ENCODE data around the gene INHBE. TPM values are rescaled to one million over a fixed set of nuclear protein-coding genes. Genes with fewer than 3 reads are reported as not detected.

Gene INHBE
- total and polyA plus RNA-seq, 2 of the 8 experiments (the other 6 are each of a cell fraction or from before 2014, with no cell fraction given): 10.2 to 18.8 TPM

DNA sequence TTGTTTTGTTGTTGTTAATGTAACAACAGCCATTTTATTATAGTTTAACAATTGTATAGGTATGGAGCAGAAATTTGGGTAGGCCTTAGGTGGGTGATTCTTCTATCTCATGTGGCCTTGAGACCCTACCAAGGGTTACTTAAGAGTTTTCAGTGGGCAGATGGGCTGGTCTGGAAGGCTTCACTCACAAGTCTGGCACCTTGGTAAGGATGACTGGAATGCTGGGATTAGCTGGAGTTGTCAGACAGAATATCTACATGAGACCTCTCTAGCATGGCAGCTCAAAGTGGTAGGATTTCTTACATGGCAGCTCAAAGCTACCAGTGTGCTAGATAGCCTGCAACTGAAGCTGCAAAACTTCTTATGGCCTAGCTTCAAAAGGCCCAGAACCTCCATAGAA lies 30.6 kb downstream of the INHBE start:
- H2BK15ac ChIP-seq (ENCODE audit: low read length): no peak overlapping the region
- H3K9ac ChIP-seq (replicated peaks in 1 of 4; ENCODE audit: extremely low read depth in 1 of 4, low read depth in 3 of 4, low read length in 3 of 4): no peak overlapping the region
- no peaks in the 10 kb centered on the region for H3K9me3 ChIP-seq (ENCODE audit: insufficient read depth in 2 of 2, low read depth in 1 of 2, low read length in 1 of 2)
- H3K18ac ChIP-seq (ENCODE audit: extremely low read depth, low read length): no peak overlapping the region
- no peak overlapping the region for H3K4me3 ChIP-seq (ENCODE audit: extremely low read depth in 1 of 4, insufficient read depth in 2 of 4, low read depth in 3 of 4, low read length in 4 of 4)
- no peak overlapping the region for H4K8ac ChIP-seq (ENCODE audit: extremely low read depth, insufficient read depth, low read length)
- peaks cover 8% of the 10 kb centered on the region; the same call in 1 of the 2 replicates for H3K79me1 ChIP-seq (ENCODE audit: low read depth, low read length)
- no peak overlapping the region for H3K27ac ChIP-seq (ENCODE audit: low read depth, low read length)
- CTCF ChIA-PET (ENCODE audit: partially characterized antibody): interaction anchor here (0.7 to 25.1 kb wide), 5 partner anchors 10 to 260 kb away, joined by 3 to 441 read pairs (median 4); partner anchors contain the start of genes GLI1 and INHBE
- no peak overlapping the region for H3K56ac ChIP-seq (replicated peaks; ENCODE audit: insufficient read length, low read depth, low read length)
- no peak overlapping the region for H4K5ac ChIP-seq (ENCODE audit: insufficient read length, low read depth, low read length)
- no peak overlapping the region for H2AFZ ChIP-seq (ENCODE audit: low read length)
- H3K23me2 ChIP-seq (ENCODE audit: low read depth, low read length): peaks cover 5% of the 10 kb centered on the region; the same call in 1 of the 2 replicates
- H4K20me1 ChIP-seq (replicated peaks in 1 of 2; ENCODE audit: control insufficient read depth in 1 of 2, insufficient read depth in 2 of 2, low read length in 2 of 2): no peaks in the 10 kb centered on the region
- peaks cover 14 to 25% of the 10 kb centered on the region in 2 experiments for H3K79me2 ChIP-seq (ENCODE audit: control insufficient read depth in 1 of 2, insufficient read depth in 2 of 2, low read length in 2 of 2)
- POLR2A ChIA-PET (ENCODE audit: partially characterized antibody): no interaction called here
- H3K27me3 ChIP-seq (replicated peaks in 1 of 4; ENCODE audit: control insufficient read depth in 3 of 4, extremely low read depth in 1 of 4, insufficient read depth in 3 of 4, low read length in 3 of 4): no peaks in the 10 kb centered on the region
- no peak for FAIRE-seq
- no peak overlapping the region for H2BK20ac ChIP-seq (ENCODE audit: low read length)
- no peak overlapping the region for H4K91ac ChIP-seq (replicated peaks; ENCODE audit: insufficient read length, low read length)
- no peak overlapping the region for H2BK12ac ChIP-seq (ENCODE audit: low read depth, low read length)
- H2AK5ac ChIP-seq (ENCODE audit: low read depth, low read length): no peak overlapping the region
- peaks cover 0 to 7% (median 2%) of the 10 kb centered on the region in 4 experiments; a peak in 6 of 7 replicates for H3K4me1 ChIP-seq (replicated peaks in 1 of 4; ENCODE audit: control insufficient read depth in 3 of 4, insufficient read depth in 4 of 4, low read length in 3 of 4)
- no peak overlapping the region for H2BK5ac ChIP-seq (ENCODE audit: low read depth, low read length)
- no peak overlapping the region for H3K14ac ChIP-seq (ENCODE audit: insufficient read length)
- no peak for TF ChIP-seq POLR2A (IDR thresholded peaks at IDR 0.05; ENCODE audit: control extremely low read depth in 1 of 2, low read depth in 2 of 2, low read length in 2 of 2)
- TF ChIP-seq FOSL1 (IDR thresholded peaks at IDR 0.05; ENCODE audit: insufficient read depth, low read depth, low read length): no peak
- no peak for TF ChIP-seq CREB1 (IDR thresholded peaks at IDR 0.05)
- TF ChIP-seq HDAC6 (IDR thresholded peaks at IDR 0.05; ENCODE audit: low read depth, low read length): no peak
- TF ChIP-seq, protein P1, sequence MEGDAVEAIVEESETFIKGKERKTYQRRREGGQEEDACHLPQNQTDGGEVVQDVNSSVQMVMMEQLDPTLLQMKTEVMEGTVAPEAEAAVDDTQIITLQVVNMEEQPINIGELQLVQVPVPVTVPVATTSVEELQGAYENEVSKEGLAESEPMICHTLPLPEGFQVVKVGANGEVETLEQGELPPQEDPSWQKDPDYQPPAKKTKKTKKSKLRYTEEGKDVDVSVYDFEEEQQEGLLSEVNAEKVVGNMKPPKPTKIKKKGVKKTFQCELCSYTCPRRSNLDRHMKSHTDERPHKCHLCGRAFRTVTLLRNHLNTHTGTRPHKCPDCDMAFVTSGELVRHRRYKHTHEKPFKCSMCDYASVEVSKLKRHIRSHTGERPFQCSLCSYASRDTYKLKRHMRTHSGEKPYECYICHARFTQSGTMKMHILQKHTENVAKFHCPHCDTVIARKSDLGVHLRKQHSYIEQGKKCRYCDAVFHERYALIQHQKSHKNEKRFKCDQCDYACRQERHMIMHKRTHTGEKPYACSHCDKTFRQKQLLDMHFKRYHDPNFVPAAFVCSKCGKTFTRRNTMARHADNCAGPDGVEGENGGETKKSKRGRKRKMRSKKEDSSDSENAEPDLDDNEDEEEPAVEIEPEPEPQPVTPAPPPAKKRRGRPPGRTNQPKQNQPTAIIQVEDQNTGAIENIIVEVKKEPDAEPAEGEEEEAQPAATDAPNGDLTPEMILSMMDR (IDR thresholded peaks at IDR 0.05; ENCODE audit: control extremely low read depth in 1 of 3, insufficient read depth in 1 of 3, low read depth in 1 of 3, low read length in 3 of 3): no peak
- TF ChIP-seq KDM1A (IDR thresholded peaks at IDR 0.05; ENCODE audit: borderline replicate concordance, low read length): no peak
- no peak overlapping the region for H3K23ac ChIP-seq (ENCODE audit: insufficient read length)
- DNase-seq (ENCODE audit: low read depth in 1 of 2, low spot score in 2 of 2): no peak
- no peak overlapping the region for H3K4me2 ChIP-seq (ENCODE audit: insufficient read depth in 1 of 2, low read depth in 2 of 2, low read length in 2 of 2)
- H2BK120ac ChIP-seq (replicated peaks; ENCODE audit: low read depth, low read length): no peak overlapping the region
- peaks cover 5 to 19% (median 17%) of the 10 kb centered on the region in 4 experiments for H3K36me3 ChIP-seq (ENCODE audit: control insufficient read depth in 2 of 4, insufficient read depth in 4 of 4, low read length in 3 of 4)
- H3K4ac ChIP-seq (replicated peaks; ENCODE audit: insufficient read length, low read depth, low read length): no peak overlapping the region
